Panc1 (cell line): ENCODE measurements around the gene GRAMD1A. TPM values are rescaled to one million over a fixed set of nuclear protein-coding genes. Genes with fewer than 3 reads are reported as not detected.

ENCODE experiments used
- ATAC-seq: fragments of 200-7000 bp; cut with Tn5 transposase; 2 replicates; pipeline ENCODE4 v1.9.1; 2020; ENCODE audit warnings: mild to moderate bottlenecking, moderate library complexity
- BruUV-seq: library from RNA; stranded (reverse); fragments of 400-500 nt; replicated peaks from 2 replicates; lab custom pipeline; 2021; lab: Mats Ljungman, UMichigan
- CTCF ChIA-PET: fragments of 300-600 bp; sonication (Branson Sonifier 250); formaldehyde crosslinking; loops from one replicate; lab custom pipeline; 2022; ENCODE audit warnings: antibody characterized with exemption; lab: Charles Lee
- POLR2A ChIA-PET: fragments of 300-600 bp; sonication (Branson Sonifier 250); formaldehyde crosslinking; loops from one replicate; lab custom pipeline; 2022; ENCODE audit warnings: antibody characterized with exemption; lab: Charles Lee
- DNase-seq: peaks from one replicate; pipeline ENCODE4 v3.0.0-alpha.2; 2010; ENCODE audit warnings: low read depth, low spot score
- H3K27ac ChIP-seq: 2 replicates; pipeline ENCODE4 v1.5.1; 2011; ENCODE audit warnings: mild to moderate bottlenecking, low read length, inconsistent platforms
- H3K27me3 ChIP-seq: fragments of 200-500 bp; sonication (Bioruptor generic); 2 replicates; pipeline ENCODE4 v1.6.0; 2014; ENCODE audit warnings: low read length, inconsistent platforms; ENCODE audit not compliant: control insufficient read depth, insufficient read depth
- H3K36me3 ChIP-seq: fragments of 200-500 bp; sonication (Bioruptor generic); 2 replicates; pipeline ENCODE4 v1.5.1; 2014; ENCODE audit warnings: inconsistent platforms, mild to moderate bottlenecking, low read length, moderate library complexity; ENCODE audit not compliant: control insufficient read depth, insufficient read depth
- H3K4me1 ChIP-seq: 2 replicates; pipeline ENCODE4 v1.5.1; 2011; ENCODE audit warnings: inconsistent platforms, mild to moderate bottlenecking, low read length, moderate library complexity; ENCODE audit not compliant: control insufficient read depth, insufficient read depth
- H3K4me3 ChIP-seq, 2 experiments: 2 replicates each; pipeline ENCODE4 v1.5.1; 2011 to 2012; ENCODE audit warnings: low read depth in 2 of 2, low read length in 2 of 2, mild to moderate bottlenecking in 2 of 2, inconsistent platforms in 1 of 2, moderate library complexity in 1 of 2
- H3K9me3 ChIP-seq: fragments of 200-500 bp; sonication (Bioruptor generic); 2 replicates; pipeline ENCODE4 v1.5.1; 2014; ENCODE audit warnings: low read depth, mild to moderate bottlenecking, inconsistent platforms, low read length, moderate library complexity; ENCODE audit not compliant: control insufficient read depth, insufficient read depth
- CTCF ChIP-seq: fragments of 450-650 bp; IDR thresholded peaks from 2 replicates; pipeline ENCODE4 v1.5.1; 2017; ENCODE audit warnings: mild to moderate bottlenecking
- POLR2AphosphoS5 ChIP-seq: IDR thresholded peaks from 2 replicates; pipeline ENCODE4 v1.6.1; 2012; ENCODE audit warnings: mild to moderate bottlenecking, low read depth, low read length, moderate library complexity
- REST ChIP-seq, 2 experiments: IDR thresholded peaks; 2 replicates each; pipeline ENCODE4 v1.6.1; 2011 to 2012; ENCODE audit warnings: low read depth in 2 of 2, control low read depth in 1 of 2, low read length in 1 of 2, mild to moderate bottlenecking in 1 of 2, moderate library complexity in 1 of 2; ENCODE audit not compliant: insufficient read depth in 1 of 2
- SIN3A ChIP-seq: IDR thresholded peaks from 2 replicates; pipeline ENCODE4 v1.6.1; 2012; ENCODE audit warnings: low read depth, mild to moderate bottlenecking, low read length, moderate library complexity, borderline replicate concordance; ENCODE audit not compliant: insufficient read depth
- TCF7L2 ChIP-seq: IDR thresholded peaks from 2 replicates; pipeline ENCODE4 v1.6.1; 2011; ENCODE audit warnings: mild to moderate bottlenecking, low read depth, low read length, inconsistent platforms
- in situ Hi-C: cut with HindIII; loops from 2 replicates; pipeline ENCODE4 v1.10.0; 2016; ENCODE audit warnings: low sequenced_read_pairs, low pct_unique_long_range_greater_than_20kb
- intact Hi-C: fragments of 100-400 bp; cut with micrococcal nuclease; formaldehyde crosslinking; loops from one replicate; pipeline ENCODE4 v1.10.0; 2022; ENCODE audit not compliant: unreplicated experiment
- total RNA-seq: library from RNA; stranded (reverse); gene quantifications from one replicate; pipeline ENCODE4 v1.2.1, GENCODE V29; 2021; ENCODE audit not compliant: unreplicated experiment

Gene GRAMD1A
- total RNA-seq, 1 experiment from 2014 or later: 69.9 TPM

- in situ Hi-C loops: no loop called here
- no TSS peak for BruUV-seq
- Histone ChIP-seq H3K27me3 (no peaks in the 10 kb centered on the region), H3K36me3 (no peaks in the 10 kb centered on the region), H3K9me3 (peaks cover 9% of the 10 kb centered on the region; the same call in 1 of the 2 replicates), H3K4me3 (no peak overlapping the region), H3K4me1 (no peaks in the 10 kb centered on the region), H3K27ac (no peak overlapping the region)
- no peak for ATAC-seq
- no peak for DNase-seq
- no peak for TF ChIP-seq TCF7L2
- TF ChIP-seq POLR2AphosphoS5: no peak
- TF ChIP-seq CTCF: no peak
- TF ChIP-seq REST (IDR thresholded peaks at IDR 0.05; ENCODE audit: insufficient read depth in 1 of 2, low read depth in 2 of 2, low read length in 1 of 2): no peak
- no peak for TF ChIP-seq SIN3A
- intact Hi-C loops: loop anchor here (5.0 kb wide), 2 partner anchors 40 to 120 kb away; no protein-coding TSS in a partner anchor
- ChIA-PET CTCF (no interaction called here), POLR2A (no interaction called here)
Observed at GRCh38 chr19:34972163-34972705, 27.9 kb upstream of the GRAMD1A start.

- ChIA-PET CTCF (interaction anchor here (0.5 kb wide), 1 partner anchor 36 kb away, joined by 3 read pairs; no protein-coding TSS in a partner anchor), POLR2A (interaction anchor here (0.5 kb wide), 1 partner anchor 681 kb away, joined by 9 read pairs; no protein-coding TSS in a partner anchor)
- Histone ChIP-seq H3K36me3 (no peaks in the 10 kb centered on the region), H3K4me3 (no peak overlapping the region), H3K27me3 (no peaks in the 10 kb centered on the region), H3K9me3 (0 out of 2 replicates have a peak, but pooled peaks cover 5% of the 10 kb centered on the region), H3K27ac (no peak overlapping the region), H3K4me1 (no peaks in the 10 kb centered on the region)
- BruUV-seq: no TSS peak
- DNase-seq (no peak), ATAC-seq (no peak)
- no peak for TF ChIP-seq CTCF
- TF ChIP-seq TCF7L2: no peak
- no peak for TF ChIP-seq POLR2AphosphoS5
- TF ChIP-seq SIN3A: no peak
- TF ChIP-seq REST (IDR thresholded peaks at IDR 0.05; ENCODE audit: insufficient read depth in 1 of 2, low read depth in 2 of 2, low read length in 1 of 2): no peak
- intact Hi-C loops: loop anchor here (5.0 kb wide), 2 partner anchors 38 to 118 kb away; no protein-coding TSS in a partner anchor
- in situ Hi-C loops: no loop called here
Observed at GRCh38 chr19:34974646-34975045, 25.5 kb upstream of the GRAMD1A start.
